Natural killer cell (primary cell): Measurements from ENCODE around the gene NDST3. TPM values are rescaled to one million over a fixed set of nuclear protein-coding genes. Genes with fewer than 3 reads are reported as not detected.

Experiments used
- ATAC-seq, 3 donors: fragments of 150-1000 bp in 2 of 3; fragments of 200-7000 bp in 1 of 3; cut with Tn5 transposase; 1 replicate in 1 of 3; 2 replicates in 2 of 3; pipeline ENCODE4 v1.10.0; 2021; ENCODE audit warnings: mild to moderate bottlenecking in 2 of 3, moderate library complexity in 2 of 3
- DNase-seq, 2 donors: peaks; one replicate each; pipeline versions ENCODE4 v3.0.0 to v3.0.0-alpha.2; 2013 to 2021; ENCODE audit warnings: mixed read lengths in 1 of 2
- H3K27ac ChIP-seq: one replicate; pipeline ENCODE4 v1.5.1; 2013; ENCODE audit warnings: mild to moderate bottlenecking, low read length
- H3K27me3 ChIP-seq: one replicate; pipeline ENCODE4 v1.6.1; 2013; ENCODE audit warnings: low read length; ENCODE audit not compliant: control insufficient read depth, insufficient read depth
- H3K36me3 ChIP-seq: one replicate; pipeline ENCODE4 v1.6.1; 2013; ENCODE audit warnings: low read length; ENCODE audit not compliant: control insufficient read depth, insufficient read depth
- H3K4me1 ChIP-seq: one replicate; pipeline ENCODE4 v1.6.1; 2013; ENCODE audit warnings: low read length; ENCODE audit not compliant: control insufficient read depth, insufficient read depth
- H3K4me3 ChIP-seq: one replicate; pipeline ENCODE4 v1.5.1; 2013; ENCODE audit warnings: low read length
- H3K9me3 ChIP-seq: one replicate; pipeline ENCODE4 v1.6.1; 2013; ENCODE audit warnings: low read length; ENCODE audit not compliant: control insufficient read depth, insufficient read depth
- H3K27ac Mint-ChIP-seq, 2 donors: one replicate each; pipeline ENCODE4 v1.8.0; 2022; ENCODE audit warnings: mild to moderate bottlenecking in 2 of 2, mixed read lengths in 2 of 2, moderate library complexity in 1 of 2
- H3K27me3 Mint-ChIP-seq, 2 donors: one replicate each; pipeline ENCODE4 v1.8.0; 2022; ENCODE audit warnings: low read depth in 2 of 2, mixed read lengths in 2 of 2
- H3K36me3 Mint-ChIP-seq: one replicate; pipeline ENCODE4 v1.8.0; 2022; ENCODE audit warnings: mixed read lengths
- H3K4me1 Mint-ChIP-seq, 2 donors: one replicate each; pipeline ENCODE4 v1.8.0; 2022; ENCODE audit warnings: mixed read lengths in 2 of 2
- H3K4me3 Mint-ChIP-seq: one replicate; pipeline ENCODE4 v1.8.0; 2022; ENCODE audit warnings: mild to moderate bottlenecking, moderate library complexity, mixed read lengths
- H3K9me3 Mint-ChIP-seq, 2 donors: one replicate each; pipeline ENCODE4 v1.8.0; 2022; ENCODE audit warnings: mixed read lengths in 2 of 2
- CTCF ChIP-seq: fragments of 200-600 bp; IDR thresholded peaks from one replicate; pipeline ENCODE4 v1.8.0; 2022; ENCODE audit warnings: antibody characterized with exemption
- WGBS: methylation state at CpG from one replicate; pipeline ENCODE4 v1.1.7; 2013; ENCODE audit warnings: missing lambda C conversion rate; ENCODE audit not compliant: insufficient coverage; 5-methylcytosine and 5-hydroxymethylcytosine counted together
- intact Hi-C: fragments of 100-400 bp; cut with micrococcal nuclease; formaldehyde crosslinking; loops from one replicate; pipeline ENCODE4 v1.14.2; 2022
- total RNA-seq, 4 donors: library from RNA; stranded (reverse); fragments of 120-200 nt in 1 of 4; gene quantifications; one replicate each; pipeline versions ENCODE4 v1.2.3 to v1.2.4, GENCODE V29; 2013 to 2022

Gene NDST3
- total RNA-seq, 3 donors from 2014 or later (not counting 1 experiment from before 2014, with no cell fraction given): not detected

DNA sequence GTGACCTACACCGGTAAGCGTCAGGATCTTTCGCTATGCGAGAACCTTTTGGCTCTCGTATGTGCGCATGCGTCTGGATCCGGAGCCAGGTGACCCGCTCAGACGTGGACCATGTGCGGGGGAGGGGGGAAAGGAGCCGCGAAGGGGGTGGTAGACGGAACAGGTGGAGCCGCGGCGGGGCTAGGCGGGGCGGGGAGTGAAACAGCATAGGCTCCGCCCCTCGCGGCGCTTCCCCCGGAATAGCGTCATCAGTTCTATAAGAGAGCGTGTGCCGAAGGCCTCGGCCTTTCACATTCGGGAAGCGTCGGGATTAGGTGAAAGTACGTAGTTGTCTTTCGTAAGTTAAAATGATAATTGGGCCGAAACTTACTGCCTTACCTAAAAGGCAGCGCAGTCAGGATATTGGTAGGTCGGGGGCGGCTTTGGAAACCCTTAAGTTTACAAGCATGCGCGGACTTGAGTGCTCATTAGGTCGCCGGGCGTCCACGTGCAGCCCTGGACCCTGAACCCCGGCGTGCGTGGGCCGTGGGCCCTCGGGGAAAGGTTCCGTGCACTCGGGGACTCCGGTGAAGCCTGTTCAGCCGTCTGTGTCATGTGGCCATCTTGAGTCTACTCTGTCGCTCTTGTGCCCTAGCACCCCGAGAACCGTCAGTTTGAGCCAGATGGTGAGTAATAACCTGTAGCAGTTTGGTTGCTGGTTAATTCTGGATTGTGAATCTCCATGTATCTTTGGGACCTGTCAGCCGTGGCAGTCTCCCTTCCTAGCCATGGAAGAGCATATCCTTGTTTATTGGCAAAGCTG is 244.4 kb downstream of the NDST3 start:
- Mint-ChIP-seq H3K4me1 (peaks cover 37 to 41% of the 10 kb centered on the region in 2 donors), H3K27ac (peak overlapping the region; percentile 97 to 99), H3K9me3 (no peaks in the 10 kb centered on the region), H3K4me3 (peak overlapping the region; percentile 95), H3K27me3 (no peaks in the 10 kb centered on the region), H3K36me3 (no peaks in the 10 kb centered on the region)
- peak; percentile 92 to 99 (median 95) for ATAC-seq
- TF ChIP-seq CTCF: no peak
- WGBS: under 1% methylated on average over 56 of the region's 56 CpGs
- peak overlapping the region; percentile 92 for H3K27ac ChIP-seq
- peaks cover 17% of the 10 kb centered on the region for H3K4me1 ChIP-seq
- intact Hi-C loops: loop anchor here (1.0 to 10.0 kb wide), 2 partner anchors 407 to 1026 kb away; partner anchors contain the start of gene METTL14
- no peaks in the 10 kb centered on the region for H3K9me3 ChIP-seq
- H3K4me3 ChIP-seq: peak overlapping the region; percentile 84
- H3K27me3 ChIP-seq: no peaks in the 10 kb centered on the region
- peaks cover 15% of the 10 kb centered on the region for H3K36me3 ChIP-seq
- DNase-seq: peak; percentile 89 to 99

- intact Hi-C loops: loop anchor here (1.0 to 10.0 kb wide), 2 partner anchors 406 to 1025 kb away; partner anchors contain the start of gene METTL14
- H3K27me3 ChIP-seq: no peaks in the 10 kb centered on the region
- Mint-ChIP-seq H3K27ac (peak overlapping the region; percentile 97 to 99), H3K9me3 (no peaks in the 10 kb centered on the region), H3K27me3 (no peaks in the 10 kb centered on the region), H3K4me1 (peaks cover 37 to 41% of the 10 kb centered on the region in 2 donors), H3K36me3 (no peaks in the 10 kb centered on the region), H3K4me3 (peak overlapping the region; percentile 95)
- no peak for ATAC-seq
- no peak for TF ChIP-seq CTCF
- peaks cover 17% of the 10 kb centered on the region for H3K4me1 ChIP-seq
- peak in 1 of 2 donors; percentile 52 for DNase-seq
- H3K36me3 ChIP-seq: peaks cover 15% of the 10 kb centered on the region
- peak overlapping the region; percentile 92 for H3K27ac ChIP-seq
- H3K9me3 ChIP-seq: no peaks in the 10 kb centered on the region
- WGBS: 1% methylated on average over 13 of the region's 13 CpGs
- H3K4me3 ChIP-seq: peak overlapping the region; percentile 84
Observed at GRCh38 chr4:118279328-118279727, 245.0 kb downstream of the NDST3 start.

DNA sequence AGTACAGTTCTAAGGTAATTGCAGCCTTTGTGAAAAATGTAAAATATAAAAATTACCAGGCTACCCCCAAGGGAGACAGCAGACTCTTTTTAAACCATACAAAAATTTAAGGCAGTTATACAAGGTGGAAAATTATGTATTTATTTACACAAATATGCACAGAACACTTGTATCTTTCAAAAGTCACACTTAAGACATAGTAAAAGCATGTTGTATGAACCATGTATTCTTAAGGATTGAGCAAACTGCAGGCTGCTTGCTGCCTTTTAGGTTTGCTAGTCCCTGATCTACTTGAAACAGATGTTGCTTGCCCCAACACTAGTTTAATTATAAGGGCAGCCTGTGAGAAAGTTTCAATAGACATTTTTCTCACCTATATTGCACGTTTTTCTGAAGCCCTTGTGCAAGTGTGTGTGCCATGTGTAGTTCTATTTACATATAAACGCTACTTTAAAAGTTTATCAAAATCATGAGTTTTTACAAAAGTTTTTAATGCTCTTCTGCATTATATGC is 245.7 kb downstream of the NDST3 start:
- H3K4me1 Mint-ChIP-seq: peaks cover 37 to 41% of the 10 kb centered on the region in 2 donors
- intact Hi-C loops: loop anchor here (1.0 to 10.0 kb wide), 2 partner anchors 405 to 1025 kb away; partner anchors contain the start of gene METTL14
- no peak for TF ChIP-seq CTCF

More for the DNA sequence above, 245.7 kb downstream of the NDST3 start:
- H3K9me3 Mint-ChIP-seq: no peaks in the 10 kb centered on the region
- no peaks in the 10 kb centered on the region for H3K9me3 ChIP-seq
- no peak for ATAC-seq
- peak in 1 of 2 donors; percentile 19 for DNase-seq
- peak overlapping the region; percentile 92 for H3K27ac ChIP-seq
- peaks cover 15% of the 10 kb centered on the region for H3K36me3 ChIP-seq
- H3K27me3 ChIP-seq: no peaks in the 10 kb centered on the region
- H3K4me3 Mint-ChIP-seq: peak overlapping the region; percentile 95
- H3K4me1 ChIP-seq: peaks cover 17% of the 10 kb centered on the region
- no CpG with 5 or more reads among the region's 2 CpGs for WGBS
- peak overlapping the region; percentile 84 for H3K4me3 ChIP-seq
- peak overlapping the region; percentile 97 to 99 for H3K27ac Mint-ChIP-seq
- no peaks in the 10 kb centered on the region for H3K27me3 Mint-ChIP-seq
- H3K36me3 Mint-ChIP-seq: no peaks in the 10 kb centered on the region
